Kidney glomerular epithelial cell (primary cell): Measurements from ENCODE around the gene SPIN1.
A peak's percentile ranks its signal among the peaks of the same experiment; 100 is the strongest.
"Not testable (repeated sequence)": the region's sequence is repeated elsewhere in the genome, so short reads cannot be mapped to it uniquely, and the experiment has no call there.

Source experiments
- DNase-seq: peaks from one replicate; lab custom pipeline; 2025; lab: John Stamatoyannopoulos, UW

SPIN1 gene

DNA sequence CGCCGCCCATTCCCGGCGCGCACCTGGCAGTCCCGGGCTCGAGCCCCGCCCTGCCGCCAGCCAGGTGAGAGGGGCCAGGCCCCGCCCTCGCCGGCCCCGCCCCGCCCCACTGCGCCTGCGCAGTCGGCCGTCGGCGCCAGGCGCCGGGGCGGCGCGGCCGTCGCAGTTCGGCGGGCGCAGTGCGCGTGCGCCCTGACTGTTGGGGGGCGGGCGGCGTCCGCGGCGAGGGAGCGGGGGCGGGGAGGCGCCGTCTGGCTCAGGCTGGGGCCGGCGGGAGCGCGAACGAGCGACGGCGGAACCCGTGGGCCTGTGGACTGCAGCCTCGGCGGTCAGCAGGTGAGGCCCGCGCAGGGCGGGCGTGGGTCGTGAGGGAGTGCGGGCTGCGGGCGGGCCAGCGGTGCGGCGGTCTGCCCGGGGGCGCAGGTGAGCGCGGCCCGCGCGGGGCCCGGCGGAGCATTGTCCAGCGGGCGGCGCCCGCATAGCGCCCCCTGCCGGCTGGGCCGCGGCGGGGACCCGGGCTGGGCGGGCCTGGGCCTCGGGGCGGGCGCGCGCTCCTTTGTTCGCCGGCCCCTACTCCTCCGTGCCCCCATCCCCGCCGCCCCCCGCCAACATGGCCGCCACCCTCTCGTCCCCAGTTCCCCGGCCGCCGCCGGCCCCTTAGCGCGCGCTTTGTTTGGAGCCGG lies at the start of gene SPIN1:
SPIN1 (plus strand) TSS at position 242 of the 683 bp plus-strand sequence. CDS start 38,096 bp downstream, outside the sequence.
- peak; percentile 76 for DNase-seq

- DNase-seq = no peak
Observed at GRCh38 chr9:88339317-88339716, 48.9 kb upstream of the SPIN1 start.

- no peak for DNase-seq
Observed at GRCh38 chr9:88342246-88342645, 46.0 kb upstream of the SPIN1 start.

- no peak for DNase-seq
Observed at GRCh38 chr9:88344013-88344412, 44.2 kb upstream of the SPIN1 start.

DNA sequence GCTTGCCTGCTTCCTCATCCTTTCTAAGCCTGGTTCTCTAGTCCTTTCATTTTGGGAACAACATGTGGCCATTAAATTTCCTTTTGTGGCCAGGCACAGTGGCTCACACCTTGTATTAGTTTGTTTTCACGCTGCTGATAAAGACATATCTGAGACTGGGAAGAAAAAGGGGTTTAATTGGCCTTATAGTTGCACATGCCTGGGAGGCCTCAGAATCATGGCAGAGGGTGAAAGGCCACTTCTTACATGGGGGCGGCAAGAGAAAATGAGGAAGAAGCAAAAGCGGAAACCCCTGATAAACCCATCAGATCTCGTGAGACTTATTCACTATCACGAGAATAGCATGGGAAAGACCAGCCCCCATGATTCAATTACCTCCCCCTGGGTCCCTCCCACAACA lies 37.9 kb upstream of the SPIN1 start:
- DNase-seq = not testable (repeated sequence)

DNA sequence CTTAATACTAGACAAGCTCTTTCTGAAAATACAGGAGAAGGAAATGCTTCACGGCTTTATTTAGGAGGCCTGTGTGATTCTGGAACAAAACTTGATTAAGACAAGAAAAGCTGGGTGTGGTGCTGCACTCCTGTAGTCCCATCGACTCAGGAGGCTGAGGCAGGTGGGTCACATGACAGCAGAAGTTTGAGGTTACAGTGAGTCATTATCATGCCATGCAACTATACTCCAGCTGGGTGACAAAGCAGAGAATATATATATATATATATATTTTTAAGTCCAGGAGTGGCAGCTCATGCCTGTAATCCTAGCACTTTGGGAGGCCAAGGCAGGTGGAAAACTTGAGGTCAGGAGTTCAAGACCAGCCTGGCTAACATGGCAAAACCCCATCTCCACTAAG lies 33.1 kb upstream of the SPIN1 start:
- DNase-seq = no peak

GRCh38 chr9:88357250-88357649 lies 31.0 kb upstream of the SPIN1 start:
- not testable (repeated sequence) for DNase-seq

DNA sequence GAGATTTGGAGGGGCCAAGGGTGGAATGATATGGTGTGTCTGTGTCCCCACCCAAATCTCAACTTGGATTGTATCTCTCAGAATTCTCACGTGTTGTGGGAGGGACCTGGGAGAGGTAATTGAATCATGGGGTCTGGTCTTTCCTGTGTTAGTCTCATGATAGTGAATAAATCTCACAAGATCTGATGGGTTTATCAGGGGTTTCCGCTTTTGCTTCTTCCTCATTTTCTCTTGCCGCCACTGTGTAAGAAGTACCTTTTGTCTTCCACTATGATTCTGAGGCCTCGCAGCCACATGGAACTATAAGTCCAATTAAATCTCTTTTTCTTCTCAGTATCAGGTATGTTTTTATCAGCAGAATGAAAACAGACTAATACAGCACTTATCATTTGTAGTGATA lies 29.5 kb upstream of the SPIN1 start:
- no peak for DNase-seq

GRCh38 chr9:88359974-88360373 lies 28.3 kb upstream of the SPIN1 start:
- no peak for DNase-seq

GRCh38 chr9:88362681-88363080 lies 25.6 kb upstream of the SPIN1 start:
- no peak for DNase-seq

DNA sequence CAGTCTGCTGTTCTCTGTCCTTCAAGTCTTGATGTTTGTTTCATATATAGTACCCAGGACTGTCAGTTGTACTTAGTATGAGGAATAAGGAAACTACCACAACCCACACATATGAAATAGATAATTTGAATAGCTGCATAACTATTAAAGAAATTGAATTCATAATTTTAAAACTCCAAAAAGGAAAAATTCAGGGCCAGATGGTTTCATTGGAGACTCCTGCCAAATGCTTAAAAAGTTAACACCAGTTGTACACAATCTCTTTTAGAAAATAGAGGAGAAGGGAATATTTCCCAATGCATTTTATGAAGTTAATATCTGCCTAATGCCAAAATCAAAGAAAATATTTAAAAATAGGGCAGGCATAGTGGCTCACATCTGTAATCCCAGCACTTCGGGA lies 24.6 kb upstream of the SPIN1 start:
- no peak for DNase-seq

DNA sequence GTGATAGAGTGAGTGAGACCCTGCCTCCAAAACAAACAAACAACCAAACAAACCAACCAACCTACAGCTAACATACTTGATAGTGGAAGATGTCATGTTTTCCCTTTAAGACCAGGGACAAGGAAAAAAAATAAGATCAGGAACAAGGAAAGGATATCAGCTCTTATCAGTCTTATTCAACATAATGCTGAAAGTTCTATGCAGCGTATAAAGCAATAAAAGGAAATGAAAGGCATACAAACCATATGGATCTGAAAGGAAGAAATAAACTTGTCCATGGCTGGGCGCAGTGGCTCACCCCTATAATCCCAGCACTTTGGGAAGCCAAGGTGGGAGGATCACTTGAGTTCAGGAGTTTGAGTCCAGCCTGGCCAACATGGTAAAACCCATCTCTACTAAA lies 23.5 kb upstream of the SPIN1 start:
- no peak for DNase-seq

- DNase-seq = no peak
Observed at GRCh38 chr9:88370346-88370745, 17.9 kb upstream of the SPIN1 start.

GRCh38 chr9:88372103-88372654 lies 16.1 kb upstream of the SPIN1 start:
- no peak for DNase-seq

- no peak for DNase-seq
Observed at GRCh38 chr9:88373045-88373444, 15.2 kb upstream of the SPIN1 start.

GRCh38 chr9:88378317-88378716 lies 9.9 kb upstream of the SPIN1 start:
- DNase-seq = no peak

- no peak for DNase-seq
Observed at GRCh38 chr9:88379352-88379751, 8.9 kb upstream of the SPIN1 start.

- DNase-seq = no peak
Observed at GRCh38 chr9:88380118-88380517, 8.1 kb upstream of the SPIN1 start.

DNA sequence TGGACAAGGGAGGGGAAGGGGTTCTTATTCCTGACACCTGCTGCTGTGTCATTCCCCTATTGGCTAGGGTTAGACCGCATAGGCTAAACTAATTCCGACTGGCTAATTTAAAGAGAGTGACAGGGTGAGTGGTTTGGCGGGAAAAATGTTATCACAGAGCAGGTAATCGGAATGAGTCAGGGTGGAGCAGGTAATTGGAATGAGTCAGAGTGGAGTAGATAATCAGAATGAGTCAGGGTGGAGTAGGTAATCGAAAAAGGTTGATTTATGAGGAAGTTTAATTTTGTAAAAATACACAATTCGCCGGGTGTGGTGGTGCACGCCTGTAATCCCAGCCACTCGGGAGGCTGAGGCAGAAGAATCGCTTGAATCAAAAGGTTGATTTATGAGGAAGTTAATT lies 6.9 kb upstream of the SPIN1 start:
- not testable (repeated sequence) for DNase-seq

DNA sequence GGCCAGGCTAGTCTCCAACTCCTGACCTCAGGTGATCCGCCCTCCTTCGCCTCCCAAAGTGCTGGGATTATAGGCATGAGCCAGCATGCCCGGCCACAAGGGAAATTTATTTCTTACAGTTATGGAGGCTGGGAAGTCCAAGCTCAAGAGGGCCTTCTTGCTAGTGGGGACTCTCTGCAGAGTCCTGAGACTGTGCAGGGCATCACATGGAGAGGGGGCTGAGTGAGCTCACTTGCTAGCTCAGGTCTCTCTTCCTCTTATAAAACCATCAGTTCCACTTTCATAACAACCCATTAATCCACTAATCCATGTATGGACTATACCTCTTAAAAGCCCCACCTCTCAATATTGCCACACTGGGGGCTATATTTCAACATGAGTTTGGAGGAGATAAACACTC lies 5.1 kb upstream of the SPIN1 start:
- DNase-seq = no peak

DNA sequence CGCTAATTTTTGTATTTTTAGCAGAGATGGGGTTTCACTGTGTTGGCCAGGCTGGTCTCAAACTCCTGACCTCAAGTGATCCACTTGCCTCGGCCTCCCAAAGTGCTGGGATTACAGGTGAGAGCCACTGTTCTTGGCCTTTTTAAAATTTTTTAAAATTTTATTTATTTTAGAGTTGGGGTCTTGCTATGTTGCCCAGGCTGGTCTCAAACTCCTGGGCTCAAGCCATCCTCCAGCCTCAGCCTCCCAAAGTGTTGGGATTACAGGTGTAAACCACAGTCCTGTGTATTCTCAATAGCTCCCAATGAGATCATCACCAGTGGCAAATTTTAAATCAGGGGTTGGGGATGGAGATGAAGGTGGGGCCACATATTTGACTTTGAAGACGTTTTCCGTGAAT lies 2.1 kb upstream of the SPIN1 start:
- not testable (repeated sequence) for DNase-seq

GRCh38 chr9:88387036-88387551 lies 1.1 kb upstream of the SPIN1 start:
- DNase-seq = no peak

- peak; percentile 76 for DNase-seq
Observed at GRCh38 chr9:88387552-88388202, 567 bp upstream of the SPIN1 start.
